ENCODE measurements around the gene THSD1.
A peak's percentile ranks its signal among the peaks of the same experiment; 100 is the strongest.
"Not testable (repeated sequence)": the region's sequence is repeated elsewhere in the genome, so short reads cannot be mapped to it uniquely, and the experiment has no call there.

The THSD1 gene

GRCh38 chr13:52408071-52408658 lies 2.2 kb upstream of the THSD1 start:
- not testable (repeated sequence) for DNase-seq (ENCODE audit: low spot score)

DNA sequence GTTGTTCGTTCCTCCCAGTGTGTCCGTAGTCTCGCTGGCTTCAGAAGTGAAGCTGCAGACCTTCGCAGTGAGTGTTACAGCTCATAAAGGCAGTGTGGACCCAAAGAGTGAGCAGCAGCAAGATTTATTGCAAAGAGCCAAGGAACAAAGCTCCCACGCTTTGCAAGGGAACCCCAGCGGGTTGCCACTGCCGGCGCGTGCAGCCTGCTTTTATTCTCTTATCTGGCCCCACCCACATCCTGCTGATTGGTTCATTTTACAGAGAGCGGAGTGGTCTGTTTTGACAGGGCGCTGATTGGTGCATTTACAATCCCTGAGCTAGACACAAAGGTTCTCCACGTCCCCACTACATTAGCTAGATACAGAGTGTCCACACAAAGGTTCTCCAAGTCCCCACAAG lies 1.5 kb upstream of the THSD1 start:
- not testable (repeated sequence) for DNase-seq (ENCODE audit: low spot score)

DNA sequence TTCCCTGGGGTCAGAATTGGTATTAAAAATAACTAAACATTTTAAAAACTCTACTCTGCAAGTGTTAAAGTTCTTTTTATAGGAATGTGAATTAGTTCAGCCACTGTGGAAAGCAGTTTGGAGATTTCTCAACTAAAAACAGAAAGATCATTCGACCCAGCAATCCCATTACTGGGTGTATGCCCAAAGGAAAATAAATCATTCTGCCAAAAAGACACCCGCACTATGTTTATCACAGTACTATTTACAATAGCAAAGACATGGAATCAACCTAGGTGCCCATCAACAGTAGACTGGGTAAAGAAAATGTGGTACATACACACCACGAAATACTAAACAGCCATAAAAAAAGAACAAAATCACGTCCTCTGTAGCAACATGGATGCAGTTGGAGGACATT lies 657 bp upstream of the THSD1 start:
- DNase-seq (ENCODE audit: low spot score), result no peak

GRCh38 chr13:52405369-52405766 lies 604 bp downstream of the THSD1 start:
- no peak for DNase-seq (ENCODE audit: low spot score)

GRCh38 chr13:52399708-52400107 lies 6.3 kb downstream of the THSD1 start:
- no peak for DNase-seq (ENCODE audit: low spot score)

DNA sequence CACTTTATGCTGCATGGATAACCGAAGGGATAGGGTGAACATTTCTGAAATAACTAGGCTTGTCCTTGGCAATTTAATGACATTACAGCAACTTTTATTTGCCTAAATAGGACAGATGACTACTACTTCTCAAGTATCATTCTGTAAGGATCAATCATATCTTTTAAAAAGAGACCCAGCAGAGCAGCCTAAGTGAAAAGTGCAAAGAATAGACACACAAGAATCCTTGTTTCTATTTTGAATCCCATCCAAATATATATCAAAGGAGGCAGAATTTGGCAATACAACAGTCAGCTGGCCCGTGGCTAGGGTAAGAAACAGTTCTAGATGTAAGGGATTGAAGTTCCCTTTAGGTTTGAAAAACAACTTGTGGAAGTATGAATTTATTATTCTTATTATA lies 6.9 kb downstream of the THSD1 start:
- no peak for DNase-seq (ENCODE audit: low spot score)

GRCh38 chr13:52395704-52396103 lies 10.3 kb downstream of the THSD1 start:
- no peak for DNase-seq (ENCODE audit: low spot score)

DNA sequence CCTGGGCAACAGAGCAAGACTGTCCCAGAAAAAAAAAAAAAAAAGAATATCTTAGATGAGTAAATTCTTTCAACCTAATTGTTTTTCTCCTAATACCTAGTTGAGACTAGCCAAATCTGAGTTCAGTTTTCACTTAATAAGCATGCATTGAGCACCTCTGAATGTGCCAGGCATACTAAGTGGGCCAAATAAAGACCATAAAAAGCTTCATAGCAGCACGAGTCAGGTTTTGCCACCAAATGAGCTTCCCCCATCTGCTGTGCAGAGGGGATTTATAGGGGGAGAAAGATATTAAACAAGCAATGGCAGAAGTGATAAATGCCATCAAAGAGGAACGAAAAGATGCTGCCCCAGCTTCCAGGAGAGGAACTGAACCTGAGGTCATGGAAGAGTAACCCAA lies 11.4 kb downstream of the THSD1 start:
- no peak for DNase-seq (ENCODE audit: low spot score)

GRCh38 chr13:52393572-52394357 lies 12.2 kb downstream of the THSD1 start:
- no peak for DNase-seq (ENCODE audit: low spot score)

DNA sequence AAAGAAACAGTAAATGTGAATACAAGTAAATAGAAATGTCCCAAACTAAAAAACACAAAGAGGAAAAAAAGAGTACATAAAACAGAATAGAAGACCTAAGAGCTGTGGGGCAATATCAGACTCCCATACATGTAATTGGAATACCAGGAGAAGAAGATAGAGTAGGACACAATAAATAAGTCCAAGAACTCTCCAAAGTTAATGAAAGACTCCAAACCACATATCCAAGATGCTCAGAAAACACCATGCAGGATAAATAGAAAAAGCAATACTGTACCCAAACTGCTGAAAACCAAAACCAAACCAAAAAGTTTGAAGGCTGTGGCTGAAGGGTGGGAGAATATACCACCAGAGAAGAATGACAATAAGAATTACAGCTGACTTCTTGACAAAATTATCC lies 18.3 kb downstream of the THSD1 start:
- DNase-seq (ENCODE audit: low spot score), result no peak

GRCh38 chr13:52385870-52386269 lies 20.1 kb downstream of the THSD1 start:
- peak; percentile 67 for DNase-seq (ENCODE audit: low spot score)

GRCh38 chr13:52383366-52383765 lies 22.6 kb downstream of the THSD1 start:
- no peak for DNase-seq (ENCODE audit: low spot score)

- no peak for DNase-seq (ENCODE audit: low spot score)
Observed at GRCh38 chr13:52378312-52378711, 27.7 kb downstream of the THSD1 start.

DNA sequence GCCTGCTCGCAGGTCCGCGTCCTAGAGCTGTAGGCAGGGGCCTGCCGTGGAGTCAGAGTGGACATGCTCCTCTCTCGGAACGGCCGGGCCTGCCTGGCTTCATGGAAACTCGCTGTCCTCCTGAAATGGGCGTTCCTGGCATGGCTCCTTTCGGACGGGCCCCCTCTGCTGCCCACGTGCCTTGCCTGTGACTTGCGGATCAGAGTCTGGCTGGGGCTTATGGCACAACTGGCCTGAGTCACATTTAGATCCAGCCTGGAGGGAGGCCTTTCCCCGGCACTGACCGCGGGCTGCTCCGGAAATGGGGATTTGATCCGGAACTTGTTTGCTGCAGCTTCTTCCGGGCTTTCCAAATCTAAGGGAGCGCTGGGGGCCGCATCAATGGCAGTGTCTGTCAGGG lies 28.1 kb downstream of the THSD1 start:
- no peak for DNase-seq (ENCODE audit: low spot score)

GRCh38 chr13:52374873-52375411 lies 31.0 kb downstream of the THSD1 start:
- DNase-seq (ENCODE audit: low spot score), result no peak

DNA sequence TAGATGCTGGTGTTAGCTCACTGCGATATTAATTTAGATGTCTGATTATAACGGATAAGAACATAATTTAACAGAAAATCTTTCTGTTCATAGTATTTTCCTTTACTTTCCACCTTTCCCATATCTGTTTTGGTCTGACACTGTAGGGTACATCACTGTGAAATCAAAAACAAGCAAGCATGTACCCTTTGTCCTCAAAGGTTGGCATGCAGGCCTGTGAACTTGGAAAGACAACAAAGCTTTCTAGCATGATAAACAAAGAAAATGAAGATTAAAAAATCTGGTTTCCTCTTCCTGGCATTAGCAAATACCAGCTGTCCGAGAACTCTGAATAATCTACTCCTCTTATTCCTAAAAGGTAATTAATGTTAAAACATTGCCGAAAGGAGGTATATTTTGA lies 31.6 kb downstream of the THSD1 start:
- no peak for DNase-seq (ENCODE audit: low spot score)

- DNase-seq (ENCODE audit: low spot score), result peak; percentile 18
Observed at GRCh38 chr13:52373277-52373676, 32.7 kb downstream of the THSD1 start.

- no peak for DNase-seq (ENCODE audit: low spot score)
Observed at GRCh38 chr13:52371736-52372247, 34.2 kb downstream of the THSD1 start.

GRCh38 chr13:52366291-52366690 lies 39.7 kb downstream of the THSD1 start:
- no peak for DNase-seq (ENCODE audit: low spot score)

GRCh38 chr13:52362169-52362887 lies 43.6 kb downstream of the THSD1 start:
- not testable (repeated sequence) for DNase-seq (ENCODE audit: low spot score)

DNA sequence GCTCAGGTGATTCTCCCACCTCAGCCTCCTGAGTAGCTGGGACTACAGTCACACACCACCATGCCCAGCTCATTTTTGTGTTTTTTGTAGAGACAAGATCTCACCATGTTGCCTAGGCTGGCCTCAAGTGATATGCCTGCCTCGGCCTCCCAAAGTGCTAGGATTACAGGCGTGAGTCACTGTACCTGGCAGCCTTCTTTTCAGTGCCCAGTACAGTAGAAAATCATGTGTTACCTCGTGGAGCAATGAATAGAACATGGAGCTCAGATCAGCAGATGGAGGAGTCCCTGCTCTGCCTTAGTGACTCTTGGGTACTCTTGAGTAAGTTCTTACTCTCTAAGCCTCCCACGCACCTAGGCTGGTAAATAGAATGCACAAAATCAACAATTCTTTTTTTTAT lies 44.7 kb downstream of the THSD1 start:
- DNase-seq (ENCODE audit: low spot score), result no peak

DNA sequence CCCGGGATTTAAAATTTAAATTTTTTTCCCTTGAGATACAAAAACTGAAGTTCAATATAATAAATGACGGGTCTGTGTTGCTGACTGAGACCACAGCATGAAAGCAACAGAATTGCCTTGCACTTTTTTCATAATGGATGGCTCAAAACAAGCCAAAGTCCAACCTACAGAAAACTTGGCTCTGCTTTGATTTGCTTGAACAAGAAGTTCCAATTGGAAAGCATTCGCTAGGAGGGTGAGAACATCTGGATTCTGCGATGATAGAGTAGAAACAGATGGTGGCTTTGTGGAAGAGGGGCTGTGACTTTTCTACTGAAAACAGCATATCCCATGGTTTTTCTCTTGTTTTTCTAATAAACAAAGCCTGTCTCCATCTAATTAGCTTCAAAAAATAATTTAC lies 46.4 kb downstream of the THSD1 start:
- DNase-seq (ENCODE audit: low spot score), result no peak

DNA sequence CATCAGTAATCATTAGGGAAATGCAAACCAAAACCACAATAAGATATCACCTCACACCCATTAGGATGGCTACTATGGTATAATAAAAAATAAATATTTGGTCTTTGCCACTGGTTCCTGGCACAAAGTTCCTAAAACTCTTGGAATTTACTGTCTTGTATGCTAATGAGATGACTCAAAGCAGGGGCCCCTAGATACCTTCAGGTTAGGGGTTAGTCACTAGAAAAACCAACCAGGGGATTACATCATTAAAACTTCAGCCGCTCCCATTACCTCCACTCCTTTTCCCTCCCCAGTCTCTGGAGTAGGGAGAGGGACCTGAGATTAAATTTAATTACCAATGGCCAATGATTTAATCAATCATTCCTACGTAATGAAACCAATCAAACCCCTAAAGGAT lies 49.6 kb downstream of the THSD1 start:
- DNase-seq (ENCODE audit: low spot score), result no peak
